H1 (cell line): ENCODE data around the gene DCDC2C. TPM values are rescaled to one million over a fixed set of nuclear protein-coding genes. Genes with fewer than 3 reads are reported as not detected.

ENCODE experiments used
- CTCF ChIA-PET: fragments of 300-600 bp; sonication (Branson Sonifier 250); formaldehyde crosslinking; loops from one replicate; lab custom pipeline; 2021; ENCODE audit not compliant: partially characterized antibody; lab: Charles Lee
- POLR2A ChIA-PET: fragments of 300-600 bp; sonication (Branson Sonifier 250); formaldehyde crosslinking; loops from one replicate; lab custom pipeline; 2021; ENCODE audit warnings: inconsistent platforms; ENCODE audit not compliant: partially characterized antibody; lab: Charles Lee
- DNase-seq, 2 experiments: peaks; one replicate each; pipeline versions ENCODE4 v3.0.0 to v3.0.0-alpha.2; 2010 to 2022; ENCODE audit warnings: low spot score in 2 of 2, low read depth in 1 of 2, mixed read lengths in 1 of 2
- FAIRE-seq: peaks from 2 replicates; lab custom pipeline; 2011; peaks lifted over from hg19 to GRCh38; lab: Jason Lieb, UNC
- H2AFZ ChIP-seq: 2 replicates; pipeline ENCODE4 v1.8.1; 2012; ENCODE audit warnings: low read length, inconsistent platforms
- H2AK5ac ChIP-seq: 2 replicates; pipeline ENCODE4 v1.6.1; 2013; ENCODE audit warnings: low read depth, low read length
- H2BK120ac ChIP-seq: replicated peaks from 2 replicates; pipeline ENCODE3; 2013; ENCODE audit warnings: low read depth, low read length, inconsistent platforms
- H2BK12ac ChIP-seq: 2 replicates; pipeline ENCODE4 v1.6.1; 2013; ENCODE audit warnings: low read depth, low read length
- H2BK15ac ChIP-seq: 2 replicates; pipeline ENCODE4 v1.6.1; 2013; ENCODE audit warnings: low read length
- H2BK20ac ChIP-seq: 2 replicates; pipeline ENCODE4 v1.6.1; 2013; ENCODE audit warnings: low read length
- H2BK5ac ChIP-seq: 2 replicates; pipeline ENCODE4 v1.6.1; 2013; ENCODE audit warnings: low read depth, low read length
- H3K14ac ChIP-seq: 2 replicates; pipeline ENCODE4 v1.6.1; 2013; ENCODE audit warnings: inconsistent platforms; ENCODE audit not compliant: insufficient read length
- H3K18ac ChIP-seq: 2 replicates; pipeline ENCODE4 v1.6.1; 2013; ENCODE audit warnings: low read length; ENCODE audit errors: extremely low read depth
- H3K23ac ChIP-seq: 2 replicates; pipeline ENCODE4 v1.6.1; 2013; ENCODE audit warnings: inconsistent platforms; ENCODE audit not compliant: insufficient read length
- H3K23me2 ChIP-seq: 2 replicates; pipeline ENCODE4 v1.6.1; 2013; ENCODE audit warnings: low read depth, low read length
- H3K27ac ChIP-seq: 2 replicates; pipeline ENCODE4 v1.6.1; 2011; ENCODE audit warnings: low read depth, low read length, inconsistent platforms
- H3K27me3 ChIP-seq, 4 experiments: replicated peaks in 1 of 4; 1 replicate in 1 of 4; 2 replicates in 3 of 4; pipeline versions ENCODE4 v1.6.1 to v1.8.1; 2011 to 2013; ENCODE audit warnings: low read length in 3 of 4, mild to moderate bottlenecking in 3 of 4, inconsistent platforms in 2 of 4, mixed read lengths in 2 of 4, moderate library complexity in 1 of 4; ENCODE audit not compliant: control insufficient read depth in 3 of 4, insufficient read depth in 3 of 4; ENCODE audit errors: extremely low read depth in 1 of 4
- H3K36me3 ChIP-seq, 4 experiments: 2 replicates each; pipeline versions ENCODE4 v1.6.1 to v1.8.1; 2011 to 2013; ENCODE audit warnings: mild to moderate bottlenecking in 4 of 4, low read length in 3 of 4, moderate library complexity in 2 of 4, control low read depth in 1 of 4, inconsistent platforms in 1 of 4; ENCODE audit not compliant: insufficient read depth in 4 of 4, control insufficient read depth in 2 of 4
- H3K4ac ChIP-seq: replicated peaks from 2 replicates; pipeline ENCODE3; 2013; ENCODE audit warnings: low read length, low read depth, mixed read lengths, inconsistent platforms; ENCODE audit not compliant: insufficient read length
- H3K4me1 ChIP-seq, 4 experiments: replicated peaks in 1 of 4; 1 replicate in 1 of 4; 2 replicates in 3 of 4; pipeline versions ENCODE4 v1.6.1 to v1.8.1; 2011 to 2013; ENCODE audit warnings: low read length in 3 of 4, inconsistent platforms in 2 of 4, mixed read lengths in 1 of 4; ENCODE audit not compliant: insufficient read depth in 4 of 4, control insufficient read depth in 3 of 4
- H3K4me2 ChIP-seq, 2 experiments: 2 replicates each; pipeline versions ENCODE4 v1.6.1 to v1.8.1; 2011 to 2013; ENCODE audit warnings: low read depth in 2 of 2, low read length in 2 of 2, control low read depth in 1 of 2, inconsistent platforms in 1 of 2, mild to moderate bottlenecking in 1 of 2; ENCODE audit not compliant: insufficient read depth in 1 of 2
- H3K4me3 ChIP-seq, 4 experiments: fragments of 200-600, 300-600 bp in 1 of 4; sonication (generic), shearing (Covaris generic), sonication (Bioruptor Twin) in 1 of 4; 2 replicates each; pipeline versions ENCODE4 v1.5.1 to v1.8.1; 2011 to 2016; ENCODE audit warnings: low read length in 4 of 4, low read depth in 3 of 4, control low read depth in 2 of 4, inconsistent platforms in 2 of 4, mild to moderate bottlenecking in 2 of 4, mixed read lengths in 1 of 4, moderate library complexity in 1 of 4; ENCODE audit not compliant: insufficient read depth in 2 of 4; ENCODE audit errors: extremely low read depth in 1 of 4
- H3K56ac ChIP-seq: replicated peaks from 2 replicates; pipeline ENCODE3; 2013; ENCODE audit warnings: low read depth, mild to moderate bottlenecking, mixed read lengths, low read length, inconsistent platforms; ENCODE audit not compliant: insufficient read length
- H3K79me1 ChIP-seq: 2 replicates; pipeline ENCODE4 v1.6.1; 2013; ENCODE audit warnings: low read depth, low read length, control low read depth
- H3K79me2 ChIP-seq, 2 experiments: 2 replicates each; pipeline versions ENCODE4 v1.6.1 to v1.8.1; 2012 to 2013; ENCODE audit warnings: low read length in 2 of 2, mild to moderate bottlenecking in 2 of 2, inconsistent platforms in 1 of 2; ENCODE audit not compliant: insufficient read depth in 2 of 2, control insufficient read depth in 1 of 2
- H3K9ac ChIP-seq, 4 experiments: replicated peaks in 1 of 4; 1 replicate in 1 of 4; 2 replicates in 3 of 4; pipeline versions ENCODE4 v1.6.1 to v1.8.1; 2011 to 2013; ENCODE audit warnings: low read depth in 3 of 4, low read length in 3 of 4, control low read depth in 2 of 4, mild to moderate bottlenecking in 2 of 4, moderate library complexity in 2 of 4, inconsistent platforms in 1 of 4; ENCODE audit errors: extremely low read depth in 1 of 4
- H3K9me3 ChIP-seq, 2 experiments: 2 replicates each; pipeline versions ENCODE4 v1.6.1 to v1.8.1; 2012 to 2013; ENCODE audit warnings: mild to moderate bottlenecking in 2 of 2, moderate library complexity in 2 of 2, control low read depth in 1 of 2, inconsistent platforms in 1 of 2, low read depth in 1 of 2, low read length in 1 of 2, mixed read lengths in 1 of 2; ENCODE audit not compliant: insufficient read depth in 2 of 2
- H4K20me1 ChIP-seq, 2 experiments: replicated peaks in 1 of 2; 2 replicates each; pipeline versions ENCODE3 to v1.8.1; 2011 to 2013; ENCODE audit warnings: inconsistent platforms in 2 of 2, low read length in 2 of 2, mild to moderate bottlenecking in 1 of 2; ENCODE audit not compliant: insufficient read depth in 2 of 2, control insufficient read depth in 1 of 2
- H4K5ac ChIP-seq: 2 replicates; pipeline ENCODE4 v1.6.1; 2013; ENCODE audit warnings: low read length, low read depth, mixed read lengths, inconsistent platforms; ENCODE audit not compliant: insufficient read length
- H4K8ac ChIP-seq: 2 replicates; pipeline ENCODE4 v1.8.0; 2013; ENCODE audit warnings: mild to moderate bottlenecking, moderate library complexity, low read length, inconsistent platforms; ENCODE audit not compliant: insufficient read depth; ENCODE audit errors: extremely low read depth
- H4K91ac ChIP-seq: replicated peaks from 2 replicates; pipeline ENCODE3; 2013; ENCODE audit warnings: low read length, mixed read lengths, inconsistent platforms; ENCODE audit not compliant: insufficient read length
- ASH2L ChIP-seq: fragments of 200-600, 300-600 bp; sonication (generic); IDR thresholded peaks from one replicate; pipeline ENCODE4 v1.7.1; 2017; ENCODE audit warnings: low read length
- ATF3 ChIP-seq: IDR thresholded peaks from 2 replicates; pipeline ENCODE4 v1.6.1; 2011; ENCODE audit warnings: low read depth, mild to moderate bottlenecking, low read length; ENCODE audit not compliant: insufficient read depth
- CTBP2 ChIP-seq: IDR thresholded peaks from 2 replicates; pipeline ENCODE4 v1.7.0; 2011; ENCODE audit warnings: borderline replicate concordance, mild to moderate bottlenecking, moderate library complexity, mixed read lengths, low read length; ENCODE audit not compliant: insufficient read depth, insufficient read length
- EP300 ChIP-seq, 2 experiments: IDR thresholded peaks; 1 replicate in 1 of 2; 2 replicates in 1 of 2; pipeline ENCODE4 v1.6.1; 2011 to 2012; ENCODE audit warnings: low read depth in 2 of 2, low read length in 2 of 2, mild to moderate bottlenecking in 2 of 2, borderline replicate concordance in 1 of 2, inconsistent platforms in 1 of 2, moderate library complexity in 1 of 2
- FOSL1 ChIP-seq: IDR thresholded peaks from 2 replicates; pipeline ENCODE4 v1.6.1; 2011; ENCODE audit warnings: mild to moderate bottlenecking, low read depth, low read length, moderate library complexity; ENCODE audit not compliant: insufficient read depth
- HDAC2 ChIP-seq, 2 experiments: fragments of 300-600 bp in 1 of 2; sonication (generic) in 1 of 2; IDR thresholded peaks; 2 replicates each; pipeline ENCODE4 v1.6.1; 2011 to 2012; ENCODE audit warnings: low read depth in 2 of 2, low read length in 2 of 2, mild to moderate bottlenecking in 2 of 2, moderate library complexity in 2 of 2, borderline replicate concordance in 1 of 2, inconsistent platforms in 1 of 2
- KDM4A ChIP-seq: IDR thresholded peaks from one replicate; pipeline ENCODE4 v1.7.1; 2012; ENCODE audit warnings: low read depth, mild to moderate bottlenecking, moderate library complexity, low read length, inconsistent platforms; ENCODE audit not compliant: severe bottlenecking
- SUZ12 ChIP-seq: fragments of 200-600 bp; sonication (generic); IDR thresholded peaks from 2 replicates; pipeline ENCODE4 v1.6.1; 2012; ENCODE audit warnings: mild to moderate bottlenecking, inconsistent platforms, low read length, moderate library complexity, mixed read lengths
- TAF1 ChIP-seq: IDR thresholded peaks from 2 replicates; pipeline ENCODE4 v1.6.1; 2011; ENCODE audit warnings: mild to moderate bottlenecking, low read depth, low read length
- TBP ChIP-seq: IDR thresholded peaks from 2 replicates; pipeline ENCODE4 v1.6.1; 2011; ENCODE audit warnings: low read depth, low read length, improper control_type of control experiment
- USF2 ChIP-seq: IDR thresholded peaks from 2 replicates; pipeline ENCODE4 v1.6.1; 2011; ENCODE audit warnings: low read length, improper control_type of control experiment
- WGBS, 2 experiments: shearing (Covaris generic) in 1 of 2; methylation state at CpG; one replicate each; pipeline versions ENCODE4 v1.1.6 to v1.1.7; 2013 to 2015; ENCODE audit warnings: low lambda C conversion rate in 2 of 2, mixed read lengths in 2 of 2, inconsistent platforms in 1 of 2, low coverage in 1 of 2, missing lambda C conversion rate in 1 of 2; ENCODE audit not compliant: insufficient replicate concordance in 2 of 2, insufficient coverage in 1 of 2, insufficient read length in 1 of 2; ENCODE audit errors: extremely low coverage in 1 of 2, missing lambda C conversion rate in 1 of 2; 5-methylcytosine and 5-hydroxymethylcytosine counted together
- polyA plus RNA-seq, 7 experiments: library from polyadenylated mRNA; depleted of rRNA in 3 of 7; stranded (reverse) in 5 of 7; unstranded in 2 of 7; fragments of >200 nt in 5 of 7; fragments of 200-250 nt in 2 of 7; gene quantifications; 1 replicate in 5 of 7; 2 replicates in 1 of 7; 4 replicates in 1 of 7; pipeline versions ENCODE4 v1.2.1 to v1.2.3, GENCODE V29; 2011 to 2013; ENCODE audit warnings: missing spikeins in 2 of 7, mixed read lengths in 2 of 7
- total RNA-seq: library from RNA; stranded (reverse); fragmentation: NEBNext Ultra II Directional; extraction: Animal tissue kit (Norgen Biotek cat#: 25700); gene quantifications from 2 replicates; pipeline ENCODE4 v1.2.1, GENCODE V29; 2021

The DCDC2C gene
- total and polyA plus RNA-seq, 2 of the 8 experiments (the other 6 are each of a cell fraction or from before 2014, with no cell fraction given), result 0.50 TPM; not detected in 1

GRCh38 chr2:3751806-3752205 lies 48.4 kb downstream of the DCDC2C start:
- no peak overlapping the region for H3K9ac ChIP-seq
- WGBS, 2 experiments, result 86% methylated on average over 5 of the region's 5 CpGs; no CpG with 5 or more reads in 1 of the 2 experiments
- FAIRE-seq, result no peak
- no peak overlapping the region for H2AK5ac ChIP-seq
- no peak overlapping the region for H3K27ac ChIP-seq
- H2BK5ac ChIP-seq, result no peak overlapping the region
- H3K4ac ChIP-seq, result no peak overlapping the region
- H2BK120ac ChIP-seq, result no peak overlapping the region
- H3K56ac ChIP-seq, result no peak overlapping the region
- no peak for DNase-seq
- peaks cover 0 to 3% (median 1%) of the 10 kb centered on the region in 4 experiments; a peak in 1 of 7 replicates for H3K4me1 ChIP-seq
- H3K4me2 ChIP-seq, result no peak overlapping the region
- H3K36me3 ChIP-seq, result no peaks in the 10 kb centered on the region
- no peak overlapping the region for H3K23ac ChIP-seq
- no peaks in the 10 kb centered on the region; a peak in 1 of 4 replicates for H3K79me2 ChIP-seq
- POLR2A ChIA-PET, result interaction anchor here (0.6 kb wide), 1 partner anchor 9 kb away, joined by 3 read pairs; no protein-coding TSS in a partner anchor
- no peak overlapping the region for H4K8ac ChIP-seq
- CTCF ChIA-PET, result interaction anchor here (0.9 to 2.2 kb wide), 9 partner anchors 9 to 75 kb away, joined by 3 to 11 read pairs (median 4); no protein-coding TSS in a partner anchor
- H4K91ac ChIP-seq, result no peak overlapping the region
- no peak overlapping the region for H2BK15ac ChIP-seq
- no peak overlapping the region for H2BK20ac ChIP-seq
- no peak overlapping the region for H3K18ac ChIP-seq
- no peak overlapping the region for H2AFZ ChIP-seq
- no peaks in the 10 kb centered on the region for H3K79me1 ChIP-seq
- no peak overlapping the region for H4K5ac ChIP-seq
- H3K14ac ChIP-seq, result no peak overlapping the region
- no peak overlapping the region for H3K4me3 ChIP-seq
- H2BK12ac ChIP-seq, result no peak overlapping the region
- peaks cover 2% of the 10 kb centered on the region for H3K23me2 ChIP-seq
- no peaks in the 10 kb centered on the region for H3K27me3 ChIP-seq
- peaks cover 0 to 6% of the 10 kb centered on the region in 2 experiments for H4K20me1 ChIP-seq
- H3K9me3 ChIP-seq, result no peaks in the 10 kb centered on the region; a peak in 1 of 4 replicates
- TF ChIP-seq ASH2L, result no peak
- no peak for TF ChIP-seq FOSL1
- no peak for TF ChIP-seq SUZ12
- no peak for TF ChIP-seq HDAC2 (IDR thresholded peaks at IDR 0.05; ENCODE audit: borderline replicate concordance in 1 of 2, low read depth in 2 of 2, low read length in 2 of 2)
- no peak for TF ChIP-seq CTBP2
- no peak for TF ChIP-seq KDM4A
- TF ChIP-seq ATF3, result no peak
- TF ChIP-seq TAF1, result no peak
- no peak for TF ChIP-seq USF2
- no peak for TF ChIP-seq EP300 (IDR thresholded peaks at IDR 0.05; ENCODE audit: borderline replicate concordance in 1 of 2, low read depth in 2 of 2, low read length in 2 of 2)
- no peak for TF ChIP-seq TBP
